Thoracic aorta (tissue), 2 donors: ENCODE data around the gene ZHX3. TPM values are rescaled to one million over a fixed set of nuclear protein-coding genes. Genes with fewer than 3 reads are reported as not detected.

Experiments used
- ATAC-seq: fragments of 150-250 bp; one replicate; pipeline ENCODE4 v1.8.0; 2017; ENCODE audit warnings: low read depth; ENCODE audit not compliant: insufficient number of reproducible peaks, low FRiP score
- DNase-seq: peaks from one replicate; pipeline ENCODE4 v3.0.0-alpha.2; 2020; ENCODE audit warnings: low spot score
- H3K27ac ChIP-seq, 2 donors: fragments of 200-600 bp; sonication (generic); 1 replicate in 1 of 2; 2 replicates in 1 of 2; pipeline ENCODE4 v1.5.1; 2016; ENCODE audit warnings: mild to moderate bottlenecking in 2 of 2, moderate library complexity in 2 of 2
- H3K27me3 ChIP-seq: fragments of 200-600 bp; sonication (generic); replicated peaks from 2 replicates; pipeline ENCODE4 v1.6.0; 2016; ENCODE audit warnings: mild to moderate bottlenecking; ENCODE audit not compliant: insufficient read depth
- H3K36me3 ChIP-seq: fragments of 200-600 bp; sonication (generic); one replicate; pipeline ENCODE4 v1.5.1; 2016
- H3K4me1 ChIP-seq, 2 donors: fragments of 200-600 bp; sonication (generic); 1 replicate in 1 of 2; 2 replicates in 1 of 2; pipeline versions ENCODE4 v1.5.1 to v1.6.0; 2016; ENCODE audit warnings: low read depth in 2 of 2, mild to moderate bottlenecking in 1 of 2; ENCODE audit not compliant: control insufficient read depth in 1 of 2
- H3K4me3 ChIP-seq: fragments of 200-600 bp; sonication (generic); 2 replicates; pipeline ENCODE4 v1.5.1; 2016; ENCODE audit warnings: mild to moderate bottlenecking
- H3K9me3 ChIP-seq: fragments of 200-600 bp; sonication (generic); 2 replicates; pipeline ENCODE4 v1.5.1; 2016
- total RNA-seq, 2 donors: library from RNA; depleted of rRNA; stranded (reverse); fragments of >200 nt; gene quantifications; one replicate each; pipeline versions ENCODE4 v1.1.0 to v1.2.3, GENCODE V29; 2016
- TF ChIP-seq, protein P1 (sequence below): fragments of 200-600 bp; sonication (generic); IDR thresholded peaks from one replicate; pipeline ENCODE4 v1.5.1; 2019; ENCODE audit warnings: antibody characterized with exemption

ZHX3 gene
- total RNA-seq, 2 donors from 2014 or later = 60.8 to 74.9 TPM

- Histone ChIP-seq H3K4me3 (no peak overlapping the region), H3K36me3 (peaks cover 69% of the 10 kb centered on the region), H3K27me3 (no peaks in the 10 kb centered on the region), H3K9me3 (no peaks in the 10 kb centered on the region), H3K27ac (no peak overlapping the region), H3K4me1 (peaks cover 0 to 8% of the 10 kb centered on the region in 2 donors)
- TF ChIP-seq, protein P1, sequence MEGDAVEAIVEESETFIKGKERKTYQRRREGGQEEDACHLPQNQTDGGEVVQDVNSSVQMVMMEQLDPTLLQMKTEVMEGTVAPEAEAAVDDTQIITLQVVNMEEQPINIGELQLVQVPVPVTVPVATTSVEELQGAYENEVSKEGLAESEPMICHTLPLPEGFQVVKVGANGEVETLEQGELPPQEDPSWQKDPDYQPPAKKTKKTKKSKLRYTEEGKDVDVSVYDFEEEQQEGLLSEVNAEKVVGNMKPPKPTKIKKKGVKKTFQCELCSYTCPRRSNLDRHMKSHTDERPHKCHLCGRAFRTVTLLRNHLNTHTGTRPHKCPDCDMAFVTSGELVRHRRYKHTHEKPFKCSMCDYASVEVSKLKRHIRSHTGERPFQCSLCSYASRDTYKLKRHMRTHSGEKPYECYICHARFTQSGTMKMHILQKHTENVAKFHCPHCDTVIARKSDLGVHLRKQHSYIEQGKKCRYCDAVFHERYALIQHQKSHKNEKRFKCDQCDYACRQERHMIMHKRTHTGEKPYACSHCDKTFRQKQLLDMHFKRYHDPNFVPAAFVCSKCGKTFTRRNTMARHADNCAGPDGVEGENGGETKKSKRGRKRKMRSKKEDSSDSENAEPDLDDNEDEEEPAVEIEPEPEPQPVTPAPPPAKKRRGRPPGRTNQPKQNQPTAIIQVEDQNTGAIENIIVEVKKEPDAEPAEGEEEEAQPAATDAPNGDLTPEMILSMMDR = no peak
- DNase-seq (no peak), ATAC-seq (no peak)
Observed at GRCh38 chr20:41167481-41168253, 149.9 kb downstream of the ZHX3 start.

GRCh38 chr20:41167118-41167470 lies 150.4 kb downstream of the ZHX3 start:
- DNase-seq (no peak), ATAC-seq (no peak)
- Histone ChIP-seq H3K27me3 (no peaks in the 10 kb centered on the region), H3K27ac (no peak overlapping the region), H3K4me3 (no peak overlapping the region), H3K36me3 (peaks cover 70% of the 10 kb centered on the region), H3K4me1 (peaks cover 0 to 4% of the 10 kb centered on the region in 2 donors), H3K9me3 (no peaks in the 10 kb centered on the region)
- TF ChIP-seq, protein P1 = no peak

DNA sequence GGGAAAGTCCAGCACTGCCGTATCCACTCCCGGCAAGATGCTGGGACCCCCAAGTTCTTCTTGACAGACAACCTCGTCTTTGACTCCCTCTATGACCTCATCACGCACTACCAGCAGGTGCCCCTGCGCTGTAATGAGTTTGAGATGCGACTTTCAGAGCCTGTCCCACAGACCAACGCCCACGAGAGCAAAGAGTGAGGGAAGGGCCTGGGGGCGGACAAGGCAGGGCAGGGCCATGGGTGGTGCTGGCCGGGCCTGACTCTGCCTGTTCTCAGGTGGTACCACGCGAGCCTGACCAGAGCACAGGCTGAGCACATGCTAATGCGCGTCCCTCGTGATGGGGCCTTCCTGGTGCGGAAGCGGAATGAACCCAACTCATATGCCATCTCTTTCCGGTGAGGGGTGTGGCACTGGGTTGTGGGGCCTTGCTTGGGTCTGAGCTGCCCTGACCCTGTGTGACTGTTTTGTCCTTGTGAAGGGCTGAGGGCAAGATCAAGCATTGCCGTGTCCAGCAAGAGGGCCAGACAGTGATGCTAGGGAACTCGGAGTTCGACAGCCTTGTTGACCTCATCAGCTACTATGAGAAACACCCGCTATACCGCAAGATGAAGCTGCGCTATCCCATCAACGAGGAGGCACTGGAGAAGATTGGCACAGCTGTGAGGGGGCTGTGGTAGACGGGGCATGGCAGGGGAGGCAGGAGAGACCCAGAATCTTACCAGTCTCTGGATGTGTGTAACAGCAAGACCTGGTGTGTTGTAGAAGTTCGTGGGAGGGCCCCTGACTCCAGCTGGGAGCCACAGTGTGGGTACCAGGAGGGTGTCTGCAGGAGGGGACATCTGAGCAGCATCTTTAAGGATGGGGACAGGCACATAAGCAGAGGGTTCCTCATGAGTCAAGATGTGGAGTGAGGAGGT lies 151.1 kb downstream of the ZHX3 start:
- Histone ChIP-seq H3K9me3 (no peaks in the 10 kb centered on the region), H3K27me3 (no peaks in the 10 kb centered on the region), H3K36me3 (peaks cover 70% of the 10 kb centered on the region), H3K27ac (no peak overlapping the region), H3K4me1 (peaks cover 0 to 7% of the 10 kb centered on the region in 2 donors), H3K4me3 (no peak overlapping the region)
- DNase-seq (no peak), ATAC-seq (no peak)
- TF ChIP-seq, protein P1 = no peak

GRCh38 chr20:41165001-41165882 lies 152.3 kb downstream of the ZHX3 start:
- H3K4me1 ChIP-seq = peaks cover 0 to 7% of the 10 kb centered on the region in 2 donors

More at GRCh38 chr20:41165001-41165882, 152.3 kb downstream of the ZHX3 start:
- Histone ChIP-seq H3K4me3 (no peak overlapping the region), H3K9me3 (no peaks in the 10 kb centered on the region), H3K27me3 (no peaks in the 10 kb centered on the region), H3K36me3 (peaks cover 68% of the 10 kb centered on the region), H3K27ac (no peak overlapping the region)
- TF ChIP-seq, protein P1 = no peak
- no peak for DNase-seq
- no peak for ATAC-seq
